ENCODE measurements around the gene EIF4A3.

EIF4A3 gene

GRCh38 chr17:80185968-80186367, 39.0 kb upstream of the EIF4A3 start:
- Histone ChIP-seq H3K36me3 (ENCODE audit: control insufficient read depth, insufficient read depth, low read length, severe bottlenecking) (no peaks in the 10 kb centered on the region), H3K9me3 (ENCODE audit: control insufficient read depth, low read length) (no peaks in the 10 kb centered on the region), H3K4me3 (ENCODE audit: low read length) (no peak overlapping the region), H3K4me1 (ENCODE audit: control insufficient read depth, insufficient read depth, low read length) (peaks cover 14% of the 10 kb centered on the region), H3K27me3 (replicated peaks; ENCODE audit: control insufficient read depth, insufficient read depth, low read length) (peaks cover 16% of the 10 kb centered on the region), H3K9ac (ENCODE audit: low read length) (no peak overlapping the region)
- DNase-seq (ENCODE audit: low read depth) = no peak

- no peak overlapping the region for H3K9ac ChIP-seq (ENCODE audit: low read length)
- peaks cover 14% of the 10 kb centered on the region for H3K4me1 ChIP-seq (ENCODE audit: control insufficient read depth, insufficient read depth, low read length)
- DNase-seq (ENCODE audit: low read depth) = no peak
- H3K27me3 ChIP-seq (replicated peaks; ENCODE audit: control insufficient read depth, insufficient read depth, low read length) = peaks cover 16% of the 10 kb centered on the region
- H3K4me3 ChIP-seq (ENCODE audit: low read length) = no peak overlapping the region
- no peaks in the 10 kb centered on the region for H3K36me3 ChIP-seq (ENCODE audit: control insufficient read depth, insufficient read depth, low read length, severe bottlenecking)
- H3K9me3 ChIP-seq (ENCODE audit: control insufficient read depth, low read length) = no peaks in the 10 kb centered on the region
Measured at GRCh38 chr17:80184423-80184714, 37.4 kb upstream of the EIF4A3 start.

- Histone ChIP-seq H3K9me3 (ENCODE audit: control insufficient read depth, low read length) (no peaks in the 10 kb centered on the region), H3K4me3 (ENCODE audit: low read length) (no peak overlapping the region), H3K4me1 (ENCODE audit: control insufficient read depth, insufficient read depth, low read length) (peaks cover 14% of the 10 kb centered on the region), H3K36me3 (ENCODE audit: control insufficient read depth, insufficient read depth, low read length, severe bottlenecking) (no peaks in the 10 kb centered on the region), H3K27me3 (replicated peaks; ENCODE audit: control insufficient read depth, insufficient read depth, low read length) (peaks cover 17% of the 10 kb centered on the region), H3K9ac (ENCODE audit: low read length) (no peak overlapping the region)
- no peak for DNase-seq (ENCODE audit: low read depth)
Measured at GRCh38 chr17:80183581-80184422, 36.9 kb upstream of the EIF4A3 start.

GRCh38 chr17:80182845-80183223, 35.9 kb upstream of the EIF4A3 start:
- no peaks in the 10 kb centered on the region for H3K9me3 ChIP-seq (ENCODE audit: control insufficient read depth, low read length)
- H3K4me3 ChIP-seq (ENCODE audit: low read length) = no peak overlapping the region
- peaks cover 22% of the 10 kb centered on the region for H3K27me3 ChIP-seq (replicated peaks; ENCODE audit: control insufficient read depth, insufficient read depth, low read length)
- peaks cover 11% of the 10 kb centered on the region for H3K4me1 ChIP-seq (ENCODE audit: control insufficient read depth, insufficient read depth, low read length)
- no peak overlapping the region for H3K9ac ChIP-seq (ENCODE audit: low read length)
- no peak for DNase-seq (ENCODE audit: low read depth)
- H3K36me3 ChIP-seq (ENCODE audit: control insufficient read depth, insufficient read depth, low read length, severe bottlenecking) = no peaks in the 10 kb centered on the region

- peaks cover 22% of the 10 kb centered on the region for H3K27me3 ChIP-seq (replicated peaks; ENCODE audit: control insufficient read depth, insufficient read depth, low read length)
- no peak overlapping the region for H3K4me3 ChIP-seq (ENCODE audit: low read length)
- H3K4me1 ChIP-seq (ENCODE audit: control insufficient read depth, insufficient read depth, low read length) = peaks cover 6% of the 10 kb centered on the region
- H3K9me3 ChIP-seq (ENCODE audit: control insufficient read depth, low read length) = no peaks in the 10 kb centered on the region
- no peak overlapping the region for H3K9ac ChIP-seq (ENCODE audit: low read length)
- DNase-seq (ENCODE audit: low read depth) = no peak
- H3K36me3 ChIP-seq (ENCODE audit: control insufficient read depth, insufficient read depth, low read length, severe bottlenecking) = no peaks in the 10 kb centered on the region
Measured at GRCh38 chr17:80182118-80182844, 35.4 kb upstream of the EIF4A3 start.

- Histone ChIP-seq H3K9ac (ENCODE audit: low read length) (no peak overlapping the region), H3K27me3 (replicated peaks; ENCODE audit: control insufficient read depth, insufficient read depth, low read length) (peaks cover 25% of the 10 kb centered on the region), H3K4me3 (ENCODE audit: low read length) (no peak overlapping the region), H3K36me3 (ENCODE audit: control insufficient read depth, insufficient read depth, low read length, severe bottlenecking) (no peaks in the 10 kb centered on the region), H3K9me3 (ENCODE audit: control insufficient read depth, low read length) (no peaks in the 10 kb centered on the region), H3K4me1 (ENCODE audit: control insufficient read depth, insufficient read depth, low read length) (no peaks in the 10 kb centered on the region)
- no peak for DNase-seq (ENCODE audit: low read depth)
Measured at GRCh38 chr17:80181431-80181830, 34.5 kb upstream of the EIF4A3 start.

- Histone ChIP-seq H3K27me3 (replicated peaks; ENCODE audit: control insufficient read depth, insufficient read depth, low read length) (peaks cover 22% of the 10 kb centered on the region), H3K9me3 (ENCODE audit: control insufficient read depth, low read length) (no peaks in the 10 kb centered on the region), H3K9ac (ENCODE audit: low read length) (no peak overlapping the region), H3K4me1 (ENCODE audit: control insufficient read depth, insufficient read depth, low read length) (no peaks in the 10 kb centered on the region), H3K36me3 (ENCODE audit: control insufficient read depth, insufficient read depth, low read length, severe bottlenecking) (no peaks in the 10 kb centered on the region), H3K4me3 (ENCODE audit: low read length) (no peak overlapping the region)
- DNase-seq (ENCODE audit: low read depth) = no peak
Measured at GRCh38 chr17:80180192-80180591, 33.3 kb upstream of the EIF4A3 start.

- H3K4me3 ChIP-seq (ENCODE audit: low read length) = no peak overlapping the region
- H3K27me3 ChIP-seq (replicated peaks; ENCODE audit: control insufficient read depth, insufficient read depth, low read length) = peaks cover 22% of the 10 kb centered on the region
- H3K36me3 ChIP-seq (ENCODE audit: control insufficient read depth, insufficient read depth, low read length, severe bottlenecking) = no peaks in the 10 kb centered on the region
Measured at GRCh38 chr17:80177986-80178595, 31.2 kb upstream of the EIF4A3 start.

GRCh38 chr17:80176757-80177156, 29.8 kb upstream of the EIF4A3 start:
- Histone ChIP-seq H3K4me1 (ENCODE audit: control insufficient read depth, insufficient read depth, low read length) (no peaks in the 10 kb centered on the region), H3K9ac (ENCODE audit: low read length) (no peak overlapping the region), H3K27me3 (replicated peaks; ENCODE audit: control insufficient read depth, insufficient read depth, low read length) (peaks cover 26% of the 10 kb centered on the region), H3K36me3 (ENCODE audit: control insufficient read depth, insufficient read depth, low read length, severe bottlenecking) (no peaks in the 10 kb centered on the region), H3K9me3 (ENCODE audit: control insufficient read depth, low read length) (no peaks in the 10 kb centered on the region), H3K4me3 (ENCODE audit: low read length) (no peak overlapping the region)
- no peak for DNase-seq (ENCODE audit: low read depth)

More at GRCh38 chr17:80177986-80178595, 31.2 kb upstream of the EIF4A3 start:
- DNase-seq (ENCODE audit: low read depth) = no peak
- H3K4me1 ChIP-seq (ENCODE audit: control insufficient read depth, insufficient read depth, low read length) = no peaks in the 10 kb centered on the region
- no peaks in the 10 kb centered on the region for H3K9me3 ChIP-seq (ENCODE audit: control insufficient read depth, low read length)
- no peak overlapping the region for H3K9ac ChIP-seq (ENCODE audit: low read length)

GRCh38 chr17:80173916-80174315, 27.0 kb upstream of the EIF4A3 start:
- no peak for DNase-seq (ENCODE audit: low read depth)
- Histone ChIP-seq H3K9ac (ENCODE audit: low read length) (no peak overlapping the region), H3K9me3 (ENCODE audit: control insufficient read depth, low read length) (no peaks in the 10 kb centered on the region), H3K27me3 (replicated peaks; ENCODE audit: control insufficient read depth, insufficient read depth, low read length) (peaks cover 36% of the 10 kb centered on the region), H3K4me3 (ENCODE audit: low read length) (no peak overlapping the region), H3K4me1 (ENCODE audit: control insufficient read depth, insufficient read depth, low read length) (no peaks in the 10 kb centered on the region), H3K36me3 (ENCODE audit: control insufficient read depth, insufficient read depth, low read length, severe bottlenecking) (no peaks in the 10 kb centered on the region)

- Histone ChIP-seq H3K9me3 (ENCODE audit: control insufficient read depth, low read length) (no peaks in the 10 kb centered on the region), H3K36me3 (ENCODE audit: control insufficient read depth, insufficient read depth, low read length, severe bottlenecking) (no peaks in the 10 kb centered on the region), H3K4me3 (ENCODE audit: low read length) (no peak overlapping the region), H3K9ac (ENCODE audit: low read length) (no peak overlapping the region), H3K4me1 (ENCODE audit: control insufficient read depth, insufficient read depth, low read length) (no peaks in the 10 kb centered on the region), H3K27me3 (replicated peaks; ENCODE audit: control insufficient read depth, insufficient read depth, low read length) (peaks cover 38% of the 10 kb centered on the region)
- DNase-seq (ENCODE audit: low read depth) = no peak
Measured at GRCh38 chr17:80173126-80173525, 26.2 kb upstream of the EIF4A3 start.

All from adipocyte (in vitro differentiated cells).